Lower lobe of right lung (tissue), 2 donors: ENCODE data around the gene TAS2R41. TPM values are rescaled to one million over a fixed set of nuclear protein-coding genes. Genes with fewer than 3 reads are reported as not detected.
"Not testable (repeated sequence)": the region's sequence is repeated elsewhere in the genome, so short reads cannot be mapped to it uniquely, and the experiment has no call there.

Experiments used
- ATAC-seq, 2 donors: fragments of 200-7000 bp; cut with Tn5 transposase; one replicate each; pipeline ENCODE4 v1.9.1; 2020 to 2022; ENCODE audit warnings: mild to moderate bottlenecking in 2 of 2, moderate library complexity in 2 of 2
- DNase-seq: peaks from one replicate; pipeline ENCODE4 v3.0.0-alpha.2; 2020
- H3K27ac ChIP-seq: fragments of 200-600 bp; one replicate; pipeline ENCODE4 v1.8.0; 2022
- H3K27me3 ChIP-seq: fragments of 200-600 bp; one replicate; pipeline ENCODE4 v1.8.0; 2022; ENCODE audit warnings: low read depth
- H3K36me3 ChIP-seq: fragments of 200-600 bp; one replicate; pipeline ENCODE4 v1.8.0; 2022; ENCODE audit warnings: mild to moderate bottlenecking
- H3K4me1 ChIP-seq: fragments of 200-600 bp; one replicate; pipeline ENCODE4 v1.8.0; 2022
- H3K4me3 ChIP-seq: fragments of 200-600 bp; one replicate; pipeline ENCODE4 v1.8.0; 2022; ENCODE audit warnings: mild to moderate bottlenecking
- H3K9me3 ChIP-seq: fragments of 200-600 bp; one replicate; pipeline ENCODE4 v1.8.0; 2022
- CTCF ChIP-seq: fragments of 200-600 bp; IDR thresholded peaks from one replicate; pipeline ENCODE4 v1.8.0; 2022; ENCODE audit warnings: antibody characterized with exemption, mild to moderate bottlenecking
- intact Hi-C: fragments of 100-400 bp; cut with DNase I; formaldehyde crosslinking; loops from one replicate; pipeline ENCODE4 v1.11.0; 2022
- total RNA-seq: library from RNA; stranded (reverse); fragmentation: NEBNext Ultra II Directional; extraction: Animal tissue kit (Norgen Biotek cat#: 25700); gene quantifications from one replicate; pipeline ENCODE4 v1.2.1, GENCODE V29; 2021
- donor health status: DM: no; HTN: yes; CAD: no; lungs with severe emphysema.

Gene TAS2R41
- total RNA-seq, 1 donor from 2014 or later: not detected

- Histone ChIP-seq H3K4me3 (no peak overlapping the region), H3K36me3 (no peaks in the 10 kb centered on the region), H3K27ac (no peak overlapping the region), H3K27me3 (no peaks in the 10 kb centered on the region), H3K4me1 (no peaks in the 10 kb centered on the region), H3K9me3 (no peaks in the 10 kb centered on the region)
- TF ChIP-seq CTCF: no peak
- ATAC-seq (no peak), DNase-seq (no peak)
- intact Hi-C loops: no loop called here
These were observed 15.6 kb upstream of the TAS2R41 start for GRCh38 chr7:143462045-143462444.

- no peaks in the 10 kb centered on the region for H3K27me3 ChIP-seq
- H3K9me3 ChIP-seq: no peaks in the 10 kb centered on the region
- intact Hi-C loops: no loop called here
- H3K4me3 ChIP-seq: no peak overlapping the region
- ATAC-seq (no peak), DNase-seq (no peak)
- no peak overlapping the region for H3K27ac ChIP-seq
- TF ChIP-seq CTCF: no peak
- no peaks in the 10 kb centered on the region for H3K36me3 ChIP-seq
- no peaks in the 10 kb centered on the region for H3K4me1 ChIP-seq
These were observed 14.1 kb upstream of the TAS2R41 start for GRCh38 chr7:143463556-143463955.

- intact Hi-C loops: no loop called here
- no peaks in the 10 kb centered on the region for H3K9me3 ChIP-seq
- ATAC-seq: no peak
These were observed 13.7 kb upstream of the TAS2R41 start for GRCh38 chr7:143463957-143464356.

GRCh38 chr7:143467724-143468123 is 9.9 kb upstream of the TAS2R41 start:
- Histone ChIP-seq H3K27ac (no peak overlapping the region), H3K9me3 (no peaks in the 10 kb centered on the region), H3K4me3 (no peak overlapping the region), H3K4me1 (no peaks in the 10 kb centered on the region), H3K36me3 (no peaks in the 10 kb centered on the region), H3K27me3 (no peaks in the 10 kb centered on the region)
- DNase-seq: no peak
- no peak for TF ChIP-seq CTCF
- ATAC-seq: no peak
- intact Hi-C loops: no loop called here

More at GRCh38 chr7:143463957-143464356, 13.7 kb upstream of the TAS2R41 start:
- Histone ChIP-seq H3K4me3 (no peak overlapping the region), H3K27ac (no peak overlapping the region), H3K36me3 (no peaks in the 10 kb centered on the region), H3K27me3 (no peaks in the 10 kb centered on the region), H3K4me1 (no peaks in the 10 kb centered on the region)
- TF ChIP-seq CTCF: no peak
- no peak for DNase-seq

- H3K4me3 ChIP-seq, H3K9me3 ChIP-seq, intact Hi-C loops, H3K4me1 ChIP-seq, H3K36me3 ChIP-seq, ATAC-seq, H3K27ac ChIP-seq, H3K27me3 ChIP-seq, DNase-seq: not testable (repeated sequence)
These were observed 5.5 kb upstream of the TAS2R41 start for GRCh38 chr7:143472071-143472689.

- H3K27ac ChIP-seq: no peak overlapping the region
- H3K9me3 ChIP-seq: no peaks in the 10 kb centered on the region
- TF ChIP-seq CTCF: no peak
- intact Hi-C loops: no loop called here
- ATAC-seq (no peak), DNase-seq (no peak)
- H3K36me3 ChIP-seq: no peaks in the 10 kb centered on the region
- no peaks in the 10 kb centered on the region for H3K4me1 ChIP-seq
- no peaks in the 10 kb centered on the region for H3K27me3 ChIP-seq
- H3K4me3 ChIP-seq: no peak overlapping the region
These were observed 1.5 kb downstream of the TAS2R41 start for GRCh38 chr7:143479055-143479766.
